Lung (tissue), 12 donors: ENCODE results near the gene DSE. TPM values are rescaled to one million over a fixed set of nuclear protein-coding genes. Genes with fewer than 3 reads are reported as not detected.

ENCODE experiments used
- ATAC-seq: fragments of 200-7000 bp; cut with Tn5 transposase; one replicate; pipeline ENCODE4 v1.9.1; 2020; ENCODE audit warnings: moderate number of reproducible peaks; ENCODE audit not compliant: insufficient read depth, low FRiP score
- DNase-seq, 3 donors: peaks; one replicate each; pipeline ENCODE4 v3.0.0-alpha.2; 2013 to 2017
- H3K27ac ChIP-seq, 2 donors: one replicate each; pipeline ENCODE4 v1.5.1; 2013; ENCODE audit warnings: mild to moderate bottlenecking in 2 of 2, moderate library complexity in 2 of 2, control low read depth in 1 of 2, inconsistent platforms in 1 of 2, low read depth in 1 of 2, low read length in 1 of 2
- H3K27me3 ChIP-seq, 3 donors: one replicate each; pipeline ENCODE4 v1.5.1; 2013; ENCODE audit warnings: low read length in 2 of 3; ENCODE audit not compliant: control insufficient read depth in 3 of 3, insufficient read depth in 3 of 3
- H3K36me3 ChIP-seq, 4 donors: one replicate each; pipeline ENCODE4 v1.5.1; 2013; ENCODE audit warnings: low read length in 4 of 4, mild to moderate bottlenecking in 1 of 4, moderate library complexity in 1 of 4; ENCODE audit not compliant: control insufficient read depth in 4 of 4, insufficient read depth in 4 of 4
- H3K4me1 ChIP-seq, 5 donors: one replicate each; pipeline ENCODE4 v1.5.1; 2013; ENCODE audit warnings: low read length in 5 of 5, mild to moderate bottlenecking in 2 of 5, moderate library complexity in 1 of 5; ENCODE audit not compliant: control insufficient read depth in 5 of 5, insufficient read depth in 5 of 5
- H3K4me3 ChIP-seq: one replicate; pipeline ENCODE4 v1.5.1; 2013; ENCODE audit warnings: mild to moderate bottlenecking, control low read depth, moderate library complexity
- H3K9ac ChIP-seq, 2 donors: one replicate each; pipeline ENCODE4 v1.5.1; 2013; ENCODE audit warnings: low read length in 2 of 2, control low read depth in 1 of 2; ENCODE audit not compliant: insufficient read depth in 1 of 2
- H3K9me3 ChIP-seq, 4 donors: one replicate each; pipeline ENCODE4 v1.5.1; 2013; ENCODE audit warnings: low read length in 3 of 4, mild to moderate bottlenecking in 1 of 4, moderate library complexity in 1 of 4; ENCODE audit not compliant: control insufficient read depth in 4 of 4, insufficient read depth in 3 of 4
- CTCF ChIP-seq: IDR thresholded peaks from 2 replicates; pipeline ENCODE4 v1.5.1; 2012; ENCODE audit warnings: mild to moderate bottlenecking; ENCODE audit errors: control extremely low read depth, extremely low read depth
- WGBS, 2 donors: extraction: QIAGEN DNeasy Blood & Tissue Kit; methylation state at CpG; one replicate each; pipeline ENCODE4 v1.1.7; 2013; 5-methylcytosine and 5-hydroxymethylcytosine counted together
- polyA plus RNA-seq, 2 donors: library from polyadenylated mRNA; stranded (reverse); fragments of 200-250 nt; gene quantifications; one replicate each; pipeline ENCODE4 v1.2.1, GENCODE V29; 2013
- total RNA-seq, 2 donors: library from RNA; depleted of rRNA in 1 of 2; stranded (reverse); fragments of >200 nt in 1 of 2; gene quantifications; one replicate each; pipeline ENCODE4 v1.2.1, GENCODE V29; 2014 to 2021
- donor health status: control.
- donor health status: control.
- donor health status: Bipolar disorder and iron deficiency.
- donor health status: healthy.
- donor health status: DM: yes; HTN: yes; CAD: no.

Gene DSE
- total and polyA plus RNA-seq, 4 donors = 5.4 to 46.9 (median 42.4) TPM

GRCh38 chr6:116389357-116389756 lies 18.6 kb downstream of the DSE start:
- H3K9me3 ChIP-seq = no peaks in the 10 kb centered on the region
- H3K4me1 ChIP-seq = peaks cover 3 to 15% (median 6%) of the 10 kb centered on the region in 5 donors
- H3K27ac ChIP-seq = no peak overlapping the region
- ATAC-seq (no peak), DNase-seq (no peak)
- H3K27me3 ChIP-seq = no peaks in the 10 kb centered on the region
- no peak overlapping the region for H3K9ac ChIP-seq
- TF ChIP-seq CTCF = no peak
- H3K4me3 ChIP-seq = no peak overlapping the region
- H3K36me3 ChIP-seq = peaks cover 0 to 2% (median 0%) of the 10 kb centered on the region in 4 donors

GRCh38 chr6:116390581-116390980 lies 19.8 kb downstream of the DSE start:
- Histone ChIP-seq H3K9ac (no peak overlapping the region), H3K4me3 (no peak overlapping the region), H3K4me1 (peaks cover 0 to 11% (median 6%) of the 10 kb centered on the region in 5 donors), H3K27me3 (no peaks in the 10 kb centered on the region), H3K36me3 (peaks cover 0 to 2% (median 0%) of the 10 kb centered on the region in 4 donors), H3K9me3 (no peaks in the 10 kb centered on the region), H3K27ac (no peak overlapping the region)
- DNase-seq (no peak), ATAC-seq (no peak)
- WGBS, 2 donors = 34 to 41% methylated on average over 4 of the region's 4 CpGs
- TF ChIP-seq CTCF = no peak

GRCh38 chr6:116392132-116393013 lies 21.6 kb downstream of the DSE start:
- Histone ChIP-seq H3K4me1 (peaks cover 0 to 6% (median 3%) of the 10 kb centered on the region in 5 donors), H3K27me3 (no peaks in the 10 kb centered on the region), H3K27ac (peak overlapping the region in 1 of 2 donors; percentile 73), H3K9me3 (no peaks in the 10 kb centered on the region), H3K9ac (no peak overlapping the region), H3K36me3 (peaks cover 0 to 2% (median 0%) of the 10 kb centered on the region in 4 donors), H3K4me3 (no peak overlapping the region)
- TF ChIP-seq CTCF = no peak
- peak; percentile 46 for ATAC-seq
- WGBS, 2 donors = 56 to 69% methylated on average over 10 of the region's 10 CpGs
- DNase-seq = no peak
